Activated CD4-positive, alpha-beta T cell treated with anti-CD3 and anti-CD28 coated beads, Interleukin-2, amount 50 U/mL, for 48 hours (primary cell): ENCODE data around the gene ZFTA.

Experiments
- DNase-seq, 2 experiments: peaks; one replicate each; pipeline ENCODE4 v3.0.0-alpha.2; 2020

Gene ZFTA

DNA sequence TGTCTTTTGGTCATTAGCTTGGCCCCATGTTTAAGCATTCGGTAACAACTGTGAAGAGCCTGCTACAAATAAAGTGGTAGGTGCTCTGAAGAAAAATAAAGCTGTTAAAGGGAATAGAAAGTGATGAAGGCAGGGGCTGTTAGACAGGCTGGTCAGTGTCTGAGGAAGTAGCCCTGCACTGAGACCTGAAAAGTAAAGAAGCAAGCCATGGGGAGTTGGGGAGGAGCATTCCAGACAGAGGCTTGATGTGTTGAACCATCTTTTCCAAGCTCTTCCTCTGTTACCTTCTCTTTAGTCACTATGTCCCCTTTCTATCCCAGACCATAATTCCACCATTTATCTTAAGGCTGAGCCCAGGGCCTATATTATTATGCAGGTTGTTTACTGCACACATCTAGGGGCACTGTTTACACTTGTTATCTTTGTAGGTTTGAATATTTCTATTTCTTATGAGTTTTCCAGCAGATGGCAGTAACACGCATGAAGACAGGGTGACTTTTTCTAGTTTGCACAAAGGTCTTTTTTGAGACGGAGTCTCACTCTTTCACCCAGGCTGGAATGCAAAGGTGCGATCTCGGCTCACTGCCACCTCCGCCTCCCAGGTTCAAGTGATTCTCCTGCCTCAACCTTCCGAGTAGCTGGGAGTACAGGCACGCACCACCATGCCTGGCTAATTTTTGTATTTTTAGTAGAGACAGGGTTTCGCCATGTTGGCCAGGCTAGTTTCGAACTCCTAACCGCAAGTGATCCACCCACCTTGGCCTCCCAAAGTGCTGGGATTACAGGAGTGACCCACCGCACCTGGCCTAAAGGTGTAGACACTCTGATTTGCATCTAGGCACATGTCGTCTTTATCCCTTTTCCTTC, 23.0 kb downstream of the ZFTA start:
- no peak for DNase-seq

DNA sequence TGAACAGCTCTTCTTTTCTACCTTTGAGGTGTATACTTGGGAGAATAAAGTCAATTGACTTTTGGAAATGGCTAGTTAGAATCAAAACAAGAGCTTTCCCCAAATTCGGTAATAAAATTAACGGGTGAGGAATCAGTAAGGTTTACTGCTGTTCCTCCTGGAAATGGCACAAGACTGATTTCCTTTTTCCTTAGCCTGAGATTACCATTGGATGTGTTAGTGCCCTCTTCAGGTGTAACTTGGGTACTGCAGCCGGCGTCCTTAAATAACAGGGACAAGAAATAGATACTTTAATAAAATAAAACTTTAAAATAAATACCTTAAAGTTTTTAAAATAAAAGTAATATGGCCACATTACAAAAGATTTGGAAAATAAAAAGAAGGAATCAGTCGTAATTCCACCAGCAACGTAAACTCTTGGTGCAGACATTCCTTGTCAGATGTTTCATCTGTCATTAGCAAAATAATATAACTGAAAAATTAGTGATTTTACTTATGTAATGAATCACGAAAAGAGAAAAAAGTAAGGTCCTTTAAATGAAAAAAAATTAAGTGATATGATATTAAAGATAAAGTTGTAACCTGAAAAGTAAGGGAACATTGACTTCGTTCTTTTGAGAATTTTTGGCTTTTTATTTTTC, 29.7 kb downstream of the ZFTA start:
- peak; percentile 74 to 81 for DNase-seq

DNA sequence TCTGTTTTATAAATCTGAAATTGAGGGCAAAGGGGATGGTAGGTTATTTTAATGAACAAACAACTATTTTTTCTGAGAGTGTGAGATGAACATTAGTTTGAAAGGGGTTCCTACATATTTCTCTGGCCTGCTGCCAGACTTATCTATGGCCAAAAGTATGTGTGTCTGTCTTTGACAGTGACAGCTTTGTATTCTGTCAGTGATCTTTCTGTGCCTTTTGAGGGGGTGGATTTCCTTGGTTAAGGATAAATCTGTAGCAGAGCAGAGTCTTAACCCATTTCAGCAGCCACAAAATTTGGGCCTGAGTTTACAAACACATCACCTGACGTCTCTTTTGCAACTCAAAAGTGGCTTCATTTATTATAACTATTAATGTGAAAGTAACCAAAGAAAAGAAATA, 30.9 kb downstream of the ZFTA start:
- no peak for DNase-seq

DNA sequence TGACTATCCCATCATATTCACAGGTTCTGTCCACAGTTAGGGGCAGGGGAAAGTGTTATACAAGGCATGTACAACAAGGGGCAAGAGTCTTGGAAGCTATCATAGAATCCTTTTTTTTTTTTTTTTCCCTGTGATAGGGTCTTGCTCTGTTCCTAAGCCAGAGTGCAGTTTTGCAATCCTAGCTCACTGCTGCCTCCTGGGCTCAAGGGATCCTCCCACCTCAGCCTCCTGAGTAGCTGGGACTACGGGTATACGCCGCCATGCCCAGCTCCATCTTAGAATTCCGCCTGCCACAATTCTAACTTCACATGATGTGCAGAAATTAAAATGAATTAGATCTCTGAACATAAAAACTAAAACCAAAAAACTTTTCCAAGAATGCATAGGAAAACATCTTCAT, 31.7 kb downstream of the ZFTA start:
- no peak for DNase-seq

DNA sequence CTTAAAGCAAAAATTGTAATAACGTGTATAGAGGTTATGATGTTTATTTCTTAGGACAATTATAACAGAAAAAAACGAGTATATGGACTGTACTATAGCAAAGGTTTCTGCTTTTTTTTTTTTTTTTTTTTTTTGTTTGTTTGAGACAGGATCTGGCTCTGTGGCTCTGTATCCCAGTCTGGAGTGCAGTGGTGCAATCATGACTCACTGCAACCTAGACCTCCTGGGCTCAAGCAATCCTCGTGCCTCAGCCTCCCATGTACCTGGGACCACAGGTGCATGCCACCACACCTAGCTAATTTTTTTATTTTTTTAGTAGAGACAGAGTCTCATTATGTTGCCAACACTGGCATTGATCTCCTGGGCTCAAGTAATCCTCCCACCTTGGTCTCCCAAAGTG, 39.2 kb downstream of the ZFTA start:
- DNase-seq, result no peak

DNA sequence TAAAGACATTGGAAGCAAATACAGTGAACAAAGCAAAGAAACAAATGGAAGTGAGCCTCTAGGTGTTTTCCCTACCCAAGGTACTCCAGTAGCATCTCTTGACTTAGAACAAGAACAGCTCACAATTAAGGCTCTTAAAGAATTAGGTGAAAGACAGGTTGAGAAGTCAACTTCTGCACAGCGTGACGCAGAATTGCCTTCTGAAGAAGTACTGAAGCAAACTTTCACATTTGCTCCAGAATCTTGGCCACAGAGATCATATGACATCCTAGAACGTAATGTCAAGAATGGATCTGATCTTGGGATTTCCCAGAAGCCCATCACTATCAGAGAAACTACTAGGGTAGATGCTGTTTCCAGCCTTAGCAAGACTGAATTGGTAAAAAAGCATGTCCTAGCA, 48.0 kb downstream of the ZFTA start:
- DNase-seq, result no peak

DNA sequence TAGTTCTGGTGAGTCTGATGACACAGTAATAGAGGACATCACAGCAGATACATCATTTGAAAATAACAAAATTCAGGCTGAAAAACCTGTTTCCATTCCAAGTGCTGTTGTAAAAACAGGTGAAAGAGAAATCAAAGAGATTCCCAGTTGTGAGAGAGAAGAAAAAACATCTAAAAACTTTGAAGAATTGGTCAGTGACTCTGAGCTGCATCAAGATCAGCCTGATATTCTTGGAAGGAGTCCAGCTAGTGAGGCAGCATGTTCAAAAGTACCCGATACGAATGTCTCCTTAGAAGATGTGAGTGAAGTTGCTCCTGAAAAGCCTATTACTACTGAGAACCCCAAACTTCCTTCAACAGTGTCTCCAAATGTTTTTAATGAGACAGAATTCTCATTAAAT, 48.6 kb downstream of the ZFTA start:
- no peak for DNase-seq

DNA sequence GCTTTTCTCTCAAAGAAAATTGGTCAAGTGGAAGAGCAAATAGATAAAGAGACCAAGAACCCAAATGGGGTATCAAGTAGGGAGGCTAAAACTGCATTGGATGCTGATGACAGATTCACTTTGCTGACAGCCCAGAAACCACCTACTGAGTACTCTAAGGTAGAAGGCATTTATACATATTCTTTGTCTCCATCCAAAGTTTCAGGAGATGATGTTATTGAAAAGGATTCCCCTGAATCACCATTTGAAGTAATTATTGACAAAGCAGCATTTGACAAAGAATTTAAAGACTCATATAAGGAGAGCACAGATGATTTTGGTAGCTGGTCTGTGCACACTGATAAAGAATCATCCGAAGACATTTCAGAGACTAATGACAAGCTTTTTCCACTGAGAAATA, 49.6 kb downstream of the ZFTA start:
- no peak for DNase-seq
